MM.1S (cell line): Measurements from ENCODE around the gene C2orf78.

Experiments
- DNase-seq: peaks from one replicate; pipeline ENCODE4 v3.0.0-alpha.2; 2015
- H2AFZ ChIP-seq: fragments of 300-600 bp; sonication (generic); 2 replicates; pipeline ENCODE4 v1.6.0; 2016; ENCODE audit warnings: antibody characterized with exemption, low read length
- H3F3A ChIP-seq: fragments of 300-600 bp; sonication (generic); 2 replicates; pipeline ENCODE4 v1.6.1; 2016; ENCODE audit warnings: mild to moderate bottlenecking, antibody characterized with exemption, low read length, moderate library complexity, mixed read lengths; ENCODE audit not compliant: insufficient read depth
- H3K27ac ChIP-seq: fragments of 300-600 bp; sonication (generic); 2 replicates; pipeline ENCODE4 v1.5.1; 2016; ENCODE audit warnings: mild to moderate bottlenecking, low read length
- H3K27me3 ChIP-seq: fragments of 300-600 bp; sonication (generic); replicated peaks from 2 replicates; pipeline ENCODE4 v1.6.0; 2016; ENCODE audit warnings: low read length; ENCODE audit not compliant: insufficient read depth
- H3K36me3 ChIP-seq: fragments of 300-600 bp; sonication (generic); replicated peaks from 2 replicates; pipeline ENCODE4 v1.6.1; 2016; ENCODE audit warnings: mild to moderate bottlenecking, low read length, mixed read lengths; ENCODE audit not compliant: insufficient read depth
- H3K4me1 ChIP-seq: fragments of 300-600 bp; sonication (generic); 2 replicates; pipeline ENCODE4 v1.6.1; 2016; ENCODE audit warnings: low read length, mixed read lengths
- H3K4me2 ChIP-seq: fragments of 300-600 bp; sonication (generic); 2 replicates; pipeline ENCODE4 v1.6.0; 2016; ENCODE audit warnings: low read depth, low read length
- H3K4me3 ChIP-seq: fragments of 300-600 bp; sonication (generic); 2 replicates; pipeline ENCODE4 v1.5.1; 2016; ENCODE audit warnings: low read length, mixed read lengths
- H3K79me2 ChIP-seq: fragments of 300-600 bp; sonication (generic); 2 replicates; pipeline ENCODE4 v1.6.1; 2016; ENCODE audit warnings: mixed run types, low read length, mixed read lengths
- H3K9ac ChIP-seq: fragments of 300-600 bp; sonication (generic); 2 replicates; pipeline ENCODE4 v1.6.1; 2016; ENCODE audit warnings: low read length, mixed read lengths
- H3K9me2 ChIP-seq: fragments of 300-600 bp; sonication (generic); replicated peaks from 2 replicates; pipeline ENCODE4 v1.6.1; 2016; ENCODE audit warnings: mild to moderate bottlenecking, low read length, mixed read lengths; ENCODE audit not compliant: insufficient read depth
- H3K9me3 ChIP-seq: fragments of 300-600 bp; sonication (generic); replicated peaks from 2 replicates; pipeline ENCODE4 v1.6.1; 2016; ENCODE audit warnings: mild to moderate bottlenecking, low read length, mixed read lengths; ENCODE audit not compliant: insufficient read depth
- H4K20me1 ChIP-seq: fragments of 300-600 bp; sonication (generic); 2 replicates; pipeline ENCODE4 v1.6.1; 2016; ENCODE audit warnings: mild to moderate bottlenecking, low read length, moderate library complexity, mixed read lengths; ENCODE audit not compliant: insufficient read depth
- CTCF ChIP-seq: fragments of 300-600 bp; sonication (generic); IDR thresholded peaks from 2 replicates; pipeline ENCODE4 v1.5.1; 2016; ENCODE audit warnings: antibody characterized with exemption, low read length, mixed read lengths
- EZH2 ChIP-seq: fragments of 300-600 bp; sonication (generic); optimal IDR thresholded peaks from 2 replicates; pipeline ENCODE3; 2017; ENCODE audit warnings: low read depth, mild to moderate bottlenecking, antibody characterized with exemption, low read length, mixed read lengths
- EZH2phosphoT487 ChIP-seq: fragments of 300-600 bp; sonication (generic); IDR thresholded peaks from 2 replicates; pipeline ENCODE4 v1.6.1; 2018; ENCODE audit warnings: antibody characterized with exemption, low read length

C2orf78 gene

DNA sequence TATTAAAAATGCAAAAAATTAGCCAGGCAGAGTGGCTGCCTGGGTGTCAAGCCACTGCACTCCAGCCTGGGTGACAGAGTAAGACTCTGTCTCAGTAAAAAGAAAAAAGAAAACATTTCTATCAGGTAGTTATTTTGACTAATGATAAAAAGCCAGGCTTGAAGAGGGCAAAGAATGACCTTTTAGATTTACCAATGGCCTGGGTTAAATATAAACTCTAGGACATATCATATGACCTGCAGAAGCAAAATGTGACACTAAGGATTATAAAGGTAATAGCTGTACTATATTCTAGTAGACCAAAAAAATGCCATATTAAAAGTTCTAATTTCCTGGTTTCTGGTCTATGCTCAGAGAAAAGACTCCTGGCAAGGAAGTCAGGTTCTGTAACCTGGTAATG lies 28.7 kb downstream of the C2orf78 start:
- Histone ChIP-seq H3K4me3 (no peak overlapping the region), H3K9me3 (no peaks in the 10 kb centered on the region), H3F3A (no peaks in the 10 kb centered on the region), H3K9ac (no peak overlapping the region), H3K27ac (no peak overlapping the region), H3K27me3 (no peaks in the 10 kb centered on the region), H2AFZ (no peak overlapping the region), H3K4me2 (no peak overlapping the region), H3K79me2 (no peaks in the 10 kb centered on the region), H3K9me2 (no peaks in the 10 kb centered on the region), H3K36me3 (no peaks in the 10 kb centered on the region), H3K4me1 (no peaks in the 10 kb centered on the region), H4K20me1 (no peaks in the 10 kb centered on the region)
- TF ChIP-seq EZH2phosphoT487 (no peak), EZH2 (no peak), CTCF (no peak)
- no peak for DNase-seq

DNA sequence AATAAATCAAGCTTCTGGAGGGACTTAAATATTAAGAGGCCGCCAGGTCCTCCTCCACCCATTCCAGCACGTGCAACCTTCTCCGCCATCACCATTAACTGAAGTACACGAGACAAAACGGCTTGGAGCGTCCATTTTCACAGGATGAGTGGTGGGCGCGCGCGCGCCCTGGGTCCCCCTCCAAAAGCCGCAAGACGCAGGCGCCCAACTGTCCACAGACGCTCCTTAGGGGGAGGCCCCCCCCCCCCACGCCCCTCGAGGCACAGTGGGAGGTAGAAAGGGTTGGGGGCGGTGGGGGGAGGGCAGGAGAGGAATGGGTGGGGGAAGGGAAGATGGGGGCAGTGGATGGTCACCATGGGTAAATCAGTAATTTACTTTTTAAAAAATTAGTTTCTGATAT lies 34.3 kb downstream of the C2orf78 start:
- H3K4me2 ChIP-seq: no peak overlapping the region
- H4K20me1 ChIP-seq: no peaks in the 10 kb centered on the region
- no peaks in the 10 kb centered on the region for H3K27me3 ChIP-seq
- no peak for DNase-seq
- no peak overlapping the region for H3K4me3 ChIP-seq
- H3K9ac ChIP-seq: no peak overlapping the region
- H3K9me3 ChIP-seq: no peaks in the 10 kb centered on the region
- H3K9me2 ChIP-seq: no peaks in the 10 kb centered on the region
- peaks cover 17% of the 10 kb centered on the region for H3K4me1 ChIP-seq
- H3K79me2 ChIP-seq: no peaks in the 10 kb centered on the region
- no peaks in the 10 kb centered on the region for H3K36me3 ChIP-seq
- H3K27ac ChIP-seq: no peak overlapping the region
- no peak for TF ChIP-seq EZH2
- TF ChIP-seq EZH2phosphoT487: no peak
- no peak for TF ChIP-seq CTCF
- no peaks in the 10 kb centered on the region; the same call in 1 of the 2 replicates for H3F3A ChIP-seq
- no peak overlapping the region for H2AFZ ChIP-seq

- Histone ChIP-seq H2AFZ (no peak overlapping the region), H4K20me1 (no peaks in the 10 kb centered on the region), H3F3A (no peaks in the 10 kb centered on the region; the same call in 1 of the 2 replicates), H3K9me3 (no peaks in the 10 kb centered on the region), H3K9me2 (no peaks in the 10 kb centered on the region), H3K4me2 (no peak overlapping the region), H3K36me3 (no peaks in the 10 kb centered on the region), H3K27ac (no peak overlapping the region), H3K4me1 (peaks cover 17% of the 10 kb centered on the region), H3K79me2 (no peaks in the 10 kb centered on the region), H3K27me3 (no peaks in the 10 kb centered on the region), H3K9ac (no peak overlapping the region), H3K4me3 (no peak overlapping the region)
- TF ChIP-seq EZH2phosphoT487 (no peak), EZH2 (no peak), CTCF (no peak)
- DNase-seq: no peak
These were observed 37.2 kb downstream of the C2orf78 start for GRCh38 chr2:73821227-73821626.
